T1000 (cell line): ENCODE measurements around the gene DPM1.

Experiments used
- DNase-seq: peaks from one replicate; lab custom pipeline; 2025; ENCODE audit warnings: mixed read lengths; lab: John Stamatoyannopoulos, UW

The DPM1 gene

GRCh38 chr20:50930976-50931305 lies 27.4 kb downstream of the DPM1 start:
- no peak for DNase-seq

GRCh38 chr20:50930139-50930975 lies 28.0 kb downstream of the DPM1 start:
- DNase-seq: no peak

DNA sequence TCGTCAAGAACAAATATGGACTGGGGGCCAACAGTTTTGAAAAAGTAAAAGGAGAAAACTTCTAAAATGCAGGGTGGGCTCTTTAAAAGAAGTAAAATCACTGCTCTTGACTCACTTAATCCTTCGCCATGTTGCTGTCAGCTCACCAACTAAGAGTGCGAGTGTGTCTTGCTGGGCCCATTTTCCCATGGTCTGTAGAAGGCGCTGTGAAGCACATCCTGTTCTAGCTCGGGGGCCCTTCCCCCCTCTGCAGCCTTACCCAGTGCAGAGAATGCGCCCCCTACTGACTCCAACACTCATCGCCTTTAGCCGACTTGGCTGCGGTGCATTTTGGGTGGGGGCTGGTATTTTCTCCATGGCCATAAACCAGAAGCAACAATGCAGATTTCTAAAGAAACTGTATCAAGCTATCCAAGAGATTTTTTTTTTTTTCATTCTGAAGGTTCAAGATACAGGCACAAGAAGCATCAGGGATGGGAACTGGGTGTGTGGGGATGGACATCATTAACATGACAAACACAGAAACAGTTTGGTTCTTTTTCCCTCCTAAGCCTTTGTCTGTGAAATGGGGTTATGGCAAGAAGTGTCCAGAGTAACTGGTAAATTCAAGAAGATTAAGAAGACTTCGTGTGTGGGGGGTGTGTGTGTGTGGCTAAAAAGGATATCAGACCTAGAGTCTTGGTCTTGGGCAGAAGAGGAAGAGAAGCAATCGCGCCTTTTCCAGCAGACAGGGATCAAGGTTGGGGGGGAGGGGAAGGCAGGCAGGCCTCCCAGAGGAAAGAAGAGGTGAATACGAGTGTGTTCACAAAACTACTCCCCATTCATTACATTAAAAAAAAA lies 28.8 kb downstream of the DPM1 start:
- peak; percentile 90 for DNase-seq

GRCh38 chr20:50928469-50928868 lies 29.9 kb downstream of the DPM1 start:
- no peak for DNase-seq

- no peak for DNase-seq
Measured at GRCh38 chr20:50926530-50926929, 31.8 kb downstream of the DPM1 start.

GRCh38 chr20:50924261-50924920 lies 33.9 kb downstream of the DPM1 start:
- DNase-seq: no peak

DNA sequence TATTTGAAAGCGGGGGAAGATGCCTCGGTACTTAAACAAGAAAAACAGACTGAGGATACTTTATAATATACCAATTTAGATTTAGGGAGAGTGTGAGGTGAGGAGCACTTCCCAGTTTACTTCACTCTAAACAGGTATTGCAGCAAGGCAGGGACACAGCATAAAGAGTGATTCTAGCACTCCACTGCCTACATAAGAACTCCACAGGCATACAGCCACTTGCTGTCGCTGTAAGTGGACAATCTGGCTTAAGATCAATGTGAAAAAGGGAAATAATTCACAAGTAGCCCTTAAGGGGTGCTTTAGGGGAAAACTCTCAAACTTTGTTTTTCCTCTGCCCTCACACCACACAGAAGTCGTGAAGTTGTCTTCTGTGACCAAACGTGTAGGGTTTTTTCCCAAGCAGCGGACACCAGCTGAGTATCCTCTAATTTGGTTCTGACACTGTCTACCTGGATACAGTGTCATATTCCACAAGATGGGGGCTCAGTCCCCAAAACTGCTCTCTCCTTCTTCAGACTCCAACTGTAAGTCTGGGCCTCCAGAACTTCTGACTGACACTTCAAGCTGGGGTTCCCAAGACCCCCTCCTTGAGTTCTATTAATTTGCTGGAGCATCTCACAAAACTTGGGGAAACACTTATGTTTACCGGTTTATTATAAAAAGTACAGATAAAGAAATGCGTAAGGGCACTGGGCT lies 36.4 kb downstream of the DPM1 start:
- no peak for DNase-seq

DNA sequence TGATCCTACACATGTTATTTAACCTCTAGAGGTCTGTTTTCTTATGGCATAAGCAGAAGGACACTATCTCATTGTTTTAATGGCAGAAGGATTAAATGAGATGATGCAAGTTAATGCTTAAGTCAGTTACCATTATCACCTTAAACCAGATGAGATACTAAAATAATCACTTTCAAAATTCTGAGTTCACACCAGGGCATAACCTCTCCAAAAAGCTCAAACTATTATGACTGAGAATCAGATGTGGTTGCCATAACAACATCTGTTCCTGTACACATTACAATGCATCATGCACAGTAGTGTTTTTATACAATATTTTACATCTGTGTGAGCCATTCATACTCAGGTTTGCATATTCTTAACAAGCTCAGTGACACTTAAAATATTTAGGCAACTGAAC lies 37.3 kb downstream of the DPM1 start:
- DNase-seq: no peak

DNA sequence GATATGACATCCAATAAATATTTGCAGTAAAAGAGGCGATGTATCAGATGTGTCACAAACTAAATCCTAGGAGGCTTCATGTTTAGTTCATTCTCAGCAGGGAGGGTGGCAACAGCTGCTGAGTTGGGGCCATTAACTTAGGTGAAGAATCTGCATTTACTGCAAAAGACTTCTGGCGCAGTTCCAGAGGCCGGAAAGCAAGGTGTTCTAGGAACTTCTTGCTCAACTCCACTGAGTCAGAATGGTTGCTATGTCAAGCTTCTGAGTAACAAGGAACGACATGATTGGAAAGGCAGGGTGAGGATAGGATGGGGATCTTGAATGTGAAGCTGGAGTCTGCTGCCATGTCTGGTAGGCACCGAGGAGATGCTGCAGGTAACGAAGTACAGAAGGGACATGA lies 38.8 kb downstream of the DPM1 start:
- no peak for DNase-seq

DNA sequence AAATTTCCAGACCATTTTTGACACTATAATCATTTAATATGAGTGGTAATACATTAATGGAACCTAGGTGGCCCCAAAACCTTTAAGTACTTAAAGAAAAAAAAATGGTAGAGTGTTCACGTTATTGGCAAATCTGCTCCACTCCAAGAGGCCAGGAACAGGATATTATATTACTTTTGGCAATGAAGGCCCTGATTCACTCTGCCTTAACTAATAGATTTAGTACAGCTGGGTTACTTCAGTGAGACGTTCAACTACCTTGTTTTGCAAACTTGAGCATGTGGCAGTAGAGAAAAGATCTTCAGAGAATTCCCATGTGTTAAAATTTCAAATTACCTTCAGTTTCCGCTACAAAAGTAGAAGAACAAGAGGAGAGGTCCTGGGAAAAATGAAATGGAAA lies 39.9 kb downstream of the DPM1 start:
- DNase-seq: no peak

- DNase-seq: no peak
Measured at GRCh38 chr20:50916934-50917333, 41.4 kb downstream of the DPM1 start.

GRCh38 chr20:50916257-50916656 lies 42.1 kb downstream of the DPM1 start:
- DNase-seq: no peak

- no peak for DNase-seq
Measured at GRCh38 chr20:50915424-50915823, 42.9 kb downstream of the DPM1 start.

DNA sequence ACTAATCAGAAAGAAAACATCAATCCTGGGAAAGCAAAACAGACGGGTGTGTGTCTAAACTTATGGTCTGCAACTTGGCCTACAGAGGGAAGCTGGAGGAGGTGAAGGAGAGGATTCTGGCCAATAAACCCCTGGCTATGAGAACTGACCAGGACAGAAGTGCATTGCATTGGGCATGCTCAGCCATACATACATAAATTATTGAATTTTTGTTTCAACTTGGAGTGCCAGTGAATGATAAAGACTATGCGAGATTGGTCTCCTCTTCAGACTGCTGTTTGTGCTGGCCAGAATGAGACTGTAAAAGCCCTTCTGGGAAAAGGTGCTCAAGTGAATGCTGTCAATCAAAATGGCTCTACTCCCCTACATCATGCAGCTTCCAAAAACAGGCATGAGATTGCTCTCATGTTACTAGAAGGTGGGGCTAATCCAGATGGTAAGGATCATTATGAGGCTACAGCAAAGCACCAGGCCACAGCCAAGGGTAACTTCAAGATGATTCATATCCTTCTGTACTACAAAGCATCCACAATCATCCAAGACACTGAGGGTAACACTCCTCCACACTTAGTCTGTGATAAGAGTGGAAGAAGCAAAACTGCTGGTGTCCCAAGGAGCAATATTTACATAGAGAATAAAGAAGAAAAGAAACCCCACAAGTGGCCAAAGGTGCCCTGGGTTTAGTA lies 44.5 kb downstream of the DPM1 start:
- DNase-seq: no peak

- DNase-seq: no peak
Measured at GRCh38 chr20:50911716-50912115, 46.6 kb downstream of the DPM1 start.

DNA sequence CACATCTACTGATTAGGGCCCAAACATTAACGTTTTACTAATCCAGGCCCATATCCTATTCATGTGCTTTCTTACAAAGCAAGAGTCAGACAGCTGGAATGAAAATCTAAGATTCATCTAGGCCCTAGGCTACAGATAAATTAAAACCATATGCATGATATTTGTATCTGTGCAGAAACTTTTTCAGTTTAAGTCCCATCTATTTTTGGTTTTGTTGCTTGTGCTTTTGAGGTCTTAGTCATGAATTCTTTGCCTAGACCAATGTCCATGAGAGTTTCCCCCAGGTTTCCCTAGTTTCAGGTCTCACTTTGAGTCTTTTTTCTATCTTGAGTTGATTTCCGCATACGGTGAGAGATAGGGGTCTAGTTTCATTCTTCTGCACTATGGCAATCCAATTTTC lies 47.3 kb downstream of the DPM1 start:
- no peak for DNase-seq

- DNase-seq: no peak
Measured at GRCh38 chr20:50909413-50909812, 48.9 kb downstream of the DPM1 start.

GRCh38 chr20:50904067-50904570 lies 54.2 kb downstream of the DPM1 start:
- DNase-seq: no peak

GRCh38 chr20:50903353-50904051 lies 54.8 kb downstream of the DPM1 start:
- no peak for DNase-seq

DNA sequence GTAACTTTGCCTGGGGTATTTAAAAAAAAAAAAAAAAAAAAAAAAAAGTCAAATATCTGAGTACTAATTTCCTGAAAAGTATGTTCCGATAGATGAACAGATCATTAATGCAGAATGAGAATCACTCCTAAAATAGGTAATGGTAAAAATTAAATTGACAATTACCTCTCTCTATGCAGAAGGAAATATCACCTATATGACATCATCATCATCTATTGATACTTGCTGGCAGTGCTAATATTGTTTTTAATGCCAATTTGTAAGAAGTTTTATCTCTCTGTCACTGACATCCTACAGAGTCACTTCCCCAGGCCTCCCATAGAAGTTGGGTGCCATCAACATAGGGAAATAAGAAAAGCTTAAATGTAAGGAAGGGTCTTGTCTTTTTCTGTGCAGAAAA lies 57.0 kb downstream of the DPM1 start:
- DNase-seq: no peak

DNA sequence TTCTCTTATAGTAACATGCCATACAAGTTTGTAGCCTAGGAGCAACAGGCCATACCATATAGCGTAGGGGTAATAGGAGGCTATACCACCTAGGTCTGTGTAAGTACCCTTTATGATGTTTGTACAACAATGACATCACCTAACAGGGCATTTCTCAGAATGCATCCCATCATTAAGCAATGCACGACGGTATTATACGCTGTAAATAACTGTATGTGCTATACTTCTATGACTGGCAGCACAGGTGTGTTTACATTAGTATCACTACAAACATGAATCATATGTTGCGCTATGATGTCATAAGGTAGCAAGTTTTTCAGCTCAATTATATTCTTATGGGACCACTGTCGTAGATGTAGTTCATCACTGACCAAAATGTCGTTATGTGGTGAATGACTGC lies 58.1 kb downstream of the DPM1 start:
- DNase-seq: no peak
